OCI-LY3 (cell line): ENCODE data around the gene SRGAP1.

Experiments used
- EZH2phosphoT487 ChIP-seq: fragments of 200-600 bp; shearing (Covaris generic); IDR thresholded peaks from 2 replicates; pipeline ENCODE4 v1.6.1; 2018; ENCODE audit warnings: antibody characterized with exemption, mixed run types, low read depth
- TF ChIP-seq, protein P1 (sequence below): fragments of 200-600, 300-600 bp; sonication (generic); IDR thresholded peaks from 2 replicates; pipeline ENCODE4 v1.5.1; 2014; ENCODE audit warnings: antibody characterized with exemption, low read length, low read depth

DNA sequence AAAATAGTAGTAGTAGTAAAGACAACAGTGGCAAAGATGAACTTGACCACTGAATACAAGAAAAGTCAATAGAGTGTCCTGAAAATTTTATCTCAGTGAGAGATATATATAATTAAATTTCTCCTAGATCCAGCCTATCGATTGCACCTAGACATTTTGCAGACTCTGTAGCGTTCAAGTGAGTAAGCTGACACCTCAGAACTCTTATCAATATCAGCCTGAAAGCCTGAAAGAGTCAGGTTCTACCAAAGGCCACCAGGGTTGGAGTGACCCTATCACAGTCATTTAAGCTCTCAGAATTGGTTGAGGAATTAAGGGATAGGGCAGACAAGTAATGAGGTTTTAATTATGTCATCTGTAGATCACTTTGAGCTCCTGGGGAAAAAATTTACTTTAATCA, 174.6 kb downstream of the SRGAP1 start:
- TF ChIP-seq, protein P1, sequence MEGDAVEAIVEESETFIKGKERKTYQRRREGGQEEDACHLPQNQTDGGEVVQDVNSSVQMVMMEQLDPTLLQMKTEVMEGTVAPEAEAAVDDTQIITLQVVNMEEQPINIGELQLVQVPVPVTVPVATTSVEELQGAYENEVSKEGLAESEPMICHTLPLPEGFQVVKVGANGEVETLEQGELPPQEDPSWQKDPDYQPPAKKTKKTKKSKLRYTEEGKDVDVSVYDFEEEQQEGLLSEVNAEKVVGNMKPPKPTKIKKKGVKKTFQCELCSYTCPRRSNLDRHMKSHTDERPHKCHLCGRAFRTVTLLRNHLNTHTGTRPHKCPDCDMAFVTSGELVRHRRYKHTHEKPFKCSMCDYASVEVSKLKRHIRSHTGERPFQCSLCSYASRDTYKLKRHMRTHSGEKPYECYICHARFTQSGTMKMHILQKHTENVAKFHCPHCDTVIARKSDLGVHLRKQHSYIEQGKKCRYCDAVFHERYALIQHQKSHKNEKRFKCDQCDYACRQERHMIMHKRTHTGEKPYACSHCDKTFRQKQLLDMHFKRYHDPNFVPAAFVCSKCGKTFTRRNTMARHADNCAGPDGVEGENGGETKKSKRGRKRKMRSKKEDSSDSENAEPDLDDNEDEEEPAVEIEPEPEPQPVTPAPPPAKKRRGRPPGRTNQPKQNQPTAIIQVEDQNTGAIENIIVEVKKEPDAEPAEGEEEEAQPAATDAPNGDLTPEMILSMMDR, result no peak
- TF ChIP-seq EZH2phosphoT487, result no peak
